ENCODE results near the gene ASGR2.
"Not testable (repeated sequence)": the region's sequence is repeated elsewhere in the genome, so short reads cannot be mapped to it uniquely, and the experiment has no call there.

Gene ASGR2

DNA sequence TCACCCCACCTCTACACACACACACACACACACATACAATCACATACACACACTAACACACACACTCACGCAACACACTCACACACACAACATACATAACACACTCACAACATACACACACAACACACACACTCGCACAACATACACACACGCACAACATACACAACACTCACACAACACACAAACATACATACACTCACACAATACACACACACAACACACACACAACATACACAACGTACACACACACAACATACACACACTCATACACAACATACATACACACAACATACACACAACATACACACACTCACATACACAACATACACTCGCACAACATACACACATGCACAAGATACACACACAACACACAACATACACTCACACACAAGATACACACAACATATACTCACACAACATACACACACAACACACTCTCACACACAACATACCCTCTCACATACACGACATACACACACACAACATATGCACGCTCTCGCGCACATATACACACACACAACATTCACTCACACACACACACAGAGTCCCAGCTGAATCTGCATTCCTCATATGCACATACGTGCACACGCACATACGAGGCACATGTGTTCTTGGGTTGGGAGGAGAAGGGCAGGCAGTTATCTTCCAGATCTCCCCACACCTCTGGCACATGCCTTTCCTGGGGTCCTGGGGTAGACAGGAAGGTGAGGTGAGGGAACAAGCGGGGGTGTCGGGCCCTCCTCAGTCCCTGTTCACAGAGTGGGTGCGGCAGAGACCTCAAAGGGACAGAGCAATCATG is 1.1 kb downstream of the ASGR2 start:
- H3K9me3 ChIP-seq (ENCODE audit: control insufficient read depth, insufficient read depth, low read length) = no peaks in the 10 kb centered on the region
- no peaks in the 10 kb centered on the region for H3K36me3 ChIP-seq (ENCODE audit: insufficient read depth, low read length)
- no peak overlapping the region for H3K9ac ChIP-seq (ENCODE audit: low read depth, low read length)
- H3K4me1 ChIP-seq (ENCODE audit: insufficient read depth, low read length) = peaks cover 8% of the 10 kb centered on the region

- Histone ChIP-seq H3K9me3 (ENCODE audit: control insufficient read depth, insufficient read depth, low read length) (no peaks in the 10 kb centered on the region), H3K4me1 (ENCODE audit: insufficient read depth, low read length) (peaks cover 8% of the 10 kb centered on the region), H3K36me3 (ENCODE audit: insufficient read depth, low read length) (no peaks in the 10 kb centered on the region), H3K9ac (ENCODE audit: low read depth, low read length) (no peak overlapping the region)
Measured at GRCh38 chr17:7112510-7113108, 2.0 kb downstream of the ASGR2 start.

GRCh38 chr17:7111784-7112509 is 2.7 kb downstream of the ASGR2 start:
- no peaks in the 10 kb centered on the region for H3K36me3 ChIP-seq (ENCODE audit: insufficient read depth, low read length)
- no peaks in the 10 kb centered on the region for H3K9me3 ChIP-seq (ENCODE audit: control insufficient read depth, insufficient read depth, low read length)
- H3K9ac ChIP-seq (ENCODE audit: low read depth, low read length) = no peak overlapping the region
- peaks cover 8% of the 10 kb centered on the region for H3K4me1 ChIP-seq (ENCODE audit: insufficient read depth, low read length)

DNA sequence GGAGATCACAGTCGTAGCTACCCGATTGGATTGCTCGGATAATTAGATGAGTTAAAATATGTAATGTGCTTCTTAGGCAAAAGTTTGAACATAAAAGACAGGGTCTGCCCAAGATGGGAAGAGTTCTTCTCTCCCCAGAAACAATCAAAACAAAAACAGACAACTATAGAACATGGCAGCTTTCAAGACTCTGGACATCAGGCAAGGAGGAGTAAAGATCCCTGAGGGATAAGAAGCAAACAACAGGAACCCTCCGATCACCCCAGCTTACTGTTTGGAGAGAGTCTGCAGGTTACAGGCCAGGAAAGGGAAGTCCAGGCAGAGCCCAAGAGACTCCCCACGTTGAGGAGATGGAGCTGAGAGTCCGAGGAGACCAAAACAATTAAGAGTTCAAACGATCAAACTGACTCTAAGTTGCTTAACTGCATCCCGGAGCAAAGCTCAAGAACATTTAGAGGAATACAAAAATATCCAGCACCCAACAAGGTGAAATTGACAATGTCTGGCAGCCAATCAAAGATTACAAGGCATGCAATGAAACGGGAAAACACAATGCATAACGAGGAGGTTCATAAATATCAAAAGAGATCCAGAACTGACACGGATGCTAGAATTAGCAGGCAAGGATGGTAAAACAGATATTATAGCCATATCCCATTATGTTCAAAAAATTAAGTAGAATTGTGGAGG is 3.9 kb downstream of the ASGR2 start:
- Histone ChIP-seq H3K4me1 (ENCODE audit: insufficient read depth, low read length) (peaks cover 8% of the 10 kb centered on the region), H3K9me3 (ENCODE audit: control insufficient read depth, insufficient read depth, low read length) (no peaks in the 10 kb centered on the region), H3K9ac (ENCODE audit: low read depth, low read length) (no peak overlapping the region), H3K36me3 (ENCODE audit: insufficient read depth, low read length) (no peaks in the 10 kb centered on the region)

GRCh38 chr17:7109461-7110322 is 4.9 kb downstream of the ASGR2 start:
- no peaks in the 10 kb centered on the region for H3K9me3 ChIP-seq (ENCODE audit: control insufficient read depth, insufficient read depth, low read length)
- no peaks in the 10 kb centered on the region for H3K36me3 ChIP-seq (ENCODE audit: insufficient read depth, low read length)
- H3K4me1 ChIP-seq (ENCODE audit: insufficient read depth, low read length) = peaks cover 8% of the 10 kb centered on the region
- H3K9ac ChIP-seq (ENCODE audit: low read depth, low read length) = no peak overlapping the region

GRCh38 chr17:7108981-7109380 is 5.6 kb downstream of the ASGR2 start:
- H3K36me3 ChIP-seq (ENCODE audit: insufficient read depth, low read length) = no peaks in the 10 kb centered on the region
- no peak overlapping the region for H3K9ac ChIP-seq (ENCODE audit: low read depth, low read length)
- H3K4me1 ChIP-seq (ENCODE audit: insufficient read depth, low read length) = peaks cover 8% of the 10 kb centered on the region
- no peaks in the 10 kb centered on the region for H3K9me3 ChIP-seq (ENCODE audit: control insufficient read depth, insufficient read depth, low read length)

GRCh38 chr17:7108560-7108925 is 6.1 kb downstream of the ASGR2 start:
- H3K36me3 ChIP-seq (ENCODE audit: insufficient read depth, low read length) = no peaks in the 10 kb centered on the region
- H3K4me1 ChIP-seq (ENCODE audit: insufficient read depth, low read length) = peaks cover 8% of the 10 kb centered on the region
- no peak overlapping the region for H3K9ac ChIP-seq (ENCODE audit: low read depth, low read length)
- H3K9me3 ChIP-seq (ENCODE audit: control insufficient read depth, insufficient read depth, low read length) = no peaks in the 10 kb centered on the region

DNA sequence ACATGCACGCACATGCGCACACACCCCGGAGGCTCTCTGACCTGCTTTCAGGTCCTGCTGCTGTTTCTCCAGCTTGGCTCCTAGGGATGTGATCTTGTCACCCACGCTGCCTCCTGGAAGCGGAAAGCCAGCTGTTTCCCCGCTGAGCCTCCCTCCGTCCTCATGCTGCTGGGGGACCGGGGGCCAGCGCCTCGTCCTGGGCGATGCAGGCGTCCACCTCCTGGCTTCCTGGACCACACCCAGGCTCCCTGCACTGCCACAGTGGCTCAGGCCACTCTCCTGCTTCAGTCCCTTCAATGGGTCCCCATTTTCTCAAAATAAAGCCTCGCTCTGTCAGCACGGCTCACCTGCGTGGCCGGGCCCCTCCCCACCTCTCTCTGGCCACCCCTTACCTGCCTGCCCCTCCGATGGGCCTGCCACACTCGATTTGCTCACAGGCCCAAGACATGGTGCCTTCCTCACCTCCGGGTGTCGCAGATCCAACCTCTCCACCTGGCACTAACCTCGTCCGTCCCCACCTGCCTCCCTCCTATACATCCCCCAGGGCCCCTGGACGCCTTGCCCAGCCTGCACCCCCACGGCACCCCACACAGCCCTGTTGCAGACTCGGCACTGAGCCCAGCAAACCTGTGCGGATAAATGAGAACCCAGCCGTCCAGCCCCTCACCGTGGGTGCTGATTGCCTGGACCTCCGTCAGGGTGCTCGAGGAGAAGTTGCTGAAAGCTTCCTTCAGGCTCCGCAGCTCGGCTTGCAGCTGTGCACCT is 6.6 kb downstream of the ASGR2 start:
- no peak overlapping the region for H3K9ac ChIP-seq (ENCODE audit: low read depth, low read length)
- no peaks in the 10 kb centered on the region for H3K36me3 ChIP-seq (ENCODE audit: insufficient read depth, low read length)
- no peaks in the 10 kb centered on the region for H3K9me3 ChIP-seq (ENCODE audit: control insufficient read depth, insufficient read depth, low read length)
- H3K4me1 ChIP-seq (ENCODE audit: insufficient read depth, low read length) = peaks cover 8% of the 10 kb centered on the region

DNA sequence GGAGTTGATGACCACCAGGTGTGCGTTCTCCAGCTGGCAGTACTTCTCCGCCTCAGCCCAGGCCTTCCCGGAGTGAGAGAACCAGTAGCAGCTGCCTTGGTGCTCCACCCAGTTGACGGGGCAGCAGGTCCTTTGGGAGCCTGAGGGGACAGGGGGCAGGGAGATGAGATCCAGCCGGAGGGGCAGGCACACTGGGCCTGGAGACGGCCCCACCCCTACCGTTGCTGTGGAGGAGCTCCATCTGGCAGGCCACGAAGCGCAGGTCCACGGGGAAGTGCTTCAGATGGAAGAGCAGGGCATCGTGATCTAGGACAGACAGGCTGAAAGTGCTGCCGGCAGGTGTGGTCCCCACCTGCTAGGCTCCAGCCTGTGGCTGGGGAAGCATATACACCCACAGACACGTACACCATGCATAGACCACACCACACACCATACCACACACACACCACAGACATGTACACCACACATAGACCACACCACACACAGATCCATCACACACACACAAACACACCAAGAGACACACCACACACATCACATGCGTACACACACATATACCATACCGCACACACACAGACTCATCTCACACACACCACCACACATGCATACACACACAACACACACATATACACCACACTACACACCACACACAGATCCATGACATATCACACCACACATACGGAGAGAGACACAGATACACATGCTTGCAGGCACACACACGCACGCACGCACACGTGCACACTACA is 7.4 kb downstream of the ASGR2 start:
- H3K4me1 ChIP-seq (ENCODE audit: insufficient read depth, low read length) = peaks cover 8% of the 10 kb centered on the region
- no peaks in the 10 kb centered on the region for H3K9me3 ChIP-seq (ENCODE audit: control insufficient read depth, insufficient read depth, low read length)
- H3K36me3 ChIP-seq (ENCODE audit: insufficient read depth, low read length) = no peaks in the 10 kb centered on the region
- H3K9ac ChIP-seq (ENCODE audit: low read depth, low read length) = no peak overlapping the region

DNA sequence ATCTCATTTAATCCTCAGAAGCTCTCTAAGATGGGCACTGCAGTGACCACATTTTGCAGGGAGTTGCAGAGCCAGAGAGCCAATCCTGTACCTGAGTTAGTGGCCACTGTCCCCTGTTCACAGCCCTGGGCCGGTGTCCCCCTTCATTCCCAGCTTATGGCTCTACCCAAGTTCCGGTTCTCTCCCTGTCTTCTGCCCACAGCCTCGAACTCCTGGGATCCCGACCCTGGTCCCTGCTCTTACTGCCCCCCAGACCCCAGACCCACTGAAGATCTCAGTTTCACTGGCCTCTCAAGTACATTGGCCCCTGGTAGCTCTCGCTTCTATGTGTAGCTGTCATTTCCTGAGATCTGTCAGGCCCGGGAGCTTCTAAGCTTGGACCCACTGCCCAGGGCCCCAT is 12.2 kb downstream of the ASGR2 start:
- Histone ChIP-seq H3K4me1 (ENCODE audit: insufficient read depth, low read length) (no peaks in the 10 kb centered on the region), H3K9me3 (ENCODE audit: control insufficient read depth, insufficient read depth, low read length) (no peaks in the 10 kb centered on the region), H3K36me3 (ENCODE audit: insufficient read depth, low read length) (no peaks in the 10 kb centered on the region), H3K9ac (ENCODE audit: low read depth, low read length) (no peak overlapping the region)

DNA sequence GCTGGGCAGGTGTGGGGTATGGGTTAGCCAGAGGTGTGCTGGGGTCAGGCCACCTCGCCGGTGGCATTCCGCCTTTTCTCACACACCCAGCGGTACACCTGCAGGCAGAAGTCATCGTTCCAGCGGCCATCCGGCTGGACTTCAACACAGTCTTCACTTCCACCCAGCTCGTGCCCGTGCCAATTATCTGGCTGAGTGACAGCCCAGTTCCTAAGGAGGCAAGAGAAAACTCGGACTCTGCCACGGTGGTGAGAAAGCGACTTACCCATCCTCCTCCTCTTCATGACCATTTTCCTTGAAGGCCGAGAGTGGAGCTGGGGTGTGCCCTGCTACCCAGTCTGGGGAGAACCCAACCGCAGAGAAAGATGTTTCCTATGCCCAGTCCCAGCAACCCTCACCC is 13.1 kb downstream of the ASGR2 start:
- no peaks in the 10 kb centered on the region for H3K36me3 ChIP-seq (ENCODE audit: insufficient read depth, low read length)
- H3K9ac ChIP-seq (ENCODE audit: low read depth, low read length) = no peak overlapping the region
- H3K9me3 ChIP-seq (ENCODE audit: control insufficient read depth, insufficient read depth, low read length) = no peaks in the 10 kb centered on the region
- H3K4me1 ChIP-seq (ENCODE audit: insufficient read depth, low read length) = no peaks in the 10 kb centered on the region

DNA sequence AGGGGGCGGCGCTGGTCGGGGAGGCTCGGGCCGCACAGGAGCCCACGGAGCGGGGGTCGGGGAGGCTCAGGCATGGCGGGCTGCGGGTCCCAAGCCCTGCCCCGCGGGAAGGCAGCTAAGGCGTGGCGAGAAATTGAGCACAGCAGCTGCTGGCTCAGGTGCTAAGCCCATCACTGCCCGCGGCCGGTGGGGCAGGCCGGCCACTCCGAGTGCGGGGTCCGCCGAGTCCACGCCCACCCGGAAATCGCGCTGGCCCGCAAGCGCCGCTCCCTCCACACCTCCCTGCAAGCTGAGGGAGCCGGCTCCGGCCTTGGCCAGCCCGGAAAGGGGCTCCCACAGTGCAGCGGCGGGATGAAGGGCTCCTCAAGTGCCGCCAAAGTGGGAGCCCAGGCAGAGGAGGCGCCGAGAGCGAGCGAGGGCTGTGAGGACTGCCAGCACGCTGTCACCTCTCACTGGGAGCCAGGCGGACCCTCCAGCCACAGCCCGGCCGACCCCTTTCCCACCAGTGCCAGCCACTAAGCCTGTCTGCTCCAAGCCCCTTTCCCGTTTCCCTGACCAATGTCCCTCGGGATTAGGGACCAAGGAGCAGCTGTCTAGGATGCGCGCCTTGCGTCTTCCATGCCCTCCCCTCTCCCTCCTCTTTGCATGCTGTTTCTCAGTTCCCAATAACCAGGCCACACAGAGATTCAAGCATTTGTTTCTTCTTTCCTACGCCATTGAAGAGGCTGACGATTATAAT is 13.8 kb downstream of the ASGR2 start:
- not testable (repeated sequence) for H3K4me1 ChIP-seq (ENCODE audit: insufficient read depth, low read length); H3K36me3 ChIP-seq (ENCODE audit: insufficient read depth, low read length); H3K9me3 ChIP-seq (ENCODE audit: control insufficient read depth, insufficient read depth, low read length)
- H3K9ac ChIP-seq (ENCODE audit: low read depth, low read length) = peak overlapping the region; percentile 20; the same call in 1 of the 2 replicates
